HG02981 (cell line): ENCODE results near the gene PUS7L.

Experiments
- ATAC-seq: cut with Tn5 transposase; IDR thresholded peaks from one replicate; pipeline ENCODE4 v1.9.1; 2021; ENCODE audit warnings: mild to moderate bottlenecking, moderate library complexity; ENCODE audit not compliant: unreplicated experiment

The PUS7L gene

DNA sequence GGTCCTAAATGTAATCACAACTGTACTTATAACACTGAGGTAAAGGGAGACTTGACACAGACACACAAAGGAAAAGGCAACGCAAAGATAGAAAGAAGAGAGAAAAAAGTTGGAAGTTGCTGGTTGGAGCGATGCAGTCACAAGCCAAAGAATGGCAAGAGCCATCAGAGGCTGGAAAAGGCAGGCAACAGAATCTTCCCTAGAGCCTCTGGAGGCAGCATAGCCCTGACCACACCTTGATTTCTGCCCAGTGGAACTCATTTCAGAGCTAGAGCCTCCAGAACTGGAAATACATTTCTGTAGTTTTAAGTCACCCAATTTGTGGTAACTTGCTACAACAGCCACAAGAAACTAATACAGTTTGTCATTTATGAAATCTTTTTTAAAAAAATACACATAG is 89.2 kb downstream of the PUS7L start:
- no peak for ATAC-seq
